Measurements from ENCODE around the gene HSPB8.

HSPB8 gene

GRCh38 chr12:119178544-119179334 lies at the start of gene HSPB8:
TSS of gene HSPB8 (plus strand) at chr12:119178931. CDS start at chr12:119179313, 382 bp downstream.
- DNase-seq, result peak; percentile 58

GRCh38 chr12:119129827-119130434 lies 48.8 kb upstream of the HSPB8 start:
- DNase-seq, result no peak

GRCh38 chr12:119130523-119130922 lies 48.2 kb upstream of the HSPB8 start:
- no peak for DNase-seq

GRCh38 chr12:119134284-119135072 lies 44.3 kb upstream of the HSPB8 start:
- DNase-seq, result no peak

GRCh38 chr12:119136811-119137410 lies 41.8 kb upstream of the HSPB8 start:
- no peak for DNase-seq

GRCh38 chr12:119139448-119139847 lies 39.3 kb upstream of the HSPB8 start:
- DNase-seq, result no peak

GRCh38 chr12:119145367-119145766 lies 33.4 kb upstream of the HSPB8 start:
- DNase-seq, result no peak

GRCh38 chr12:119147847-119148448 lies 30.8 kb upstream of the HSPB8 start:
- DNase-seq, result no peak

GRCh38 chr12:119149270-119149669 lies 29.5 kb upstream of the HSPB8 start:
- DNase-seq, result no peak

GRCh38 chr12:119151445-119152026 lies 27.2 kb upstream of the HSPB8 start:
- DNase-seq, result peak; percentile 31

GRCh38 chr12:119153477-119154434 lies 25.0 kb upstream of the HSPB8 start:
- DNase-seq, result peak; percentile 13

GRCh38 chr12:119154435-119154818 lies 24.3 kb upstream of the HSPB8 start:
- no peak for DNase-seq

- no peak for DNase-seq
Observed at GRCh38 chr12:119156401-119157044, 22.2 kb upstream of the HSPB8 start.

- peak; percentile 67 for DNase-seq
Observed at GRCh38 chr12:119157528-119157927, 21.2 kb upstream of the HSPB8 start.

- DNase-seq, result peak; percentile 45
Observed at GRCh38 chr12:119157978-119158377, 20.8 kb upstream of the HSPB8 start.

GRCh38 chr12:119158402-119158801 lies 20.3 kb upstream of the HSPB8 start:
- no peak for DNase-seq

GRCh38 chr12:119159844-119160243 lies 18.9 kb upstream of the HSPB8 start:
- no peak for DNase-seq

GRCh38 chr12:119167902-119168301 lies 10.8 kb upstream of the HSPB8 start:
- DNase-seq, result no peak

- DNase-seq, result no peak
Observed at GRCh38 chr12:119168721-119169120, 10.0 kb upstream of the HSPB8 start.

GRCh38 chr12:119169150-119169549 lies 9.6 kb upstream of the HSPB8 start:
- no peak for DNase-seq

GRCh38 chr12:119171291-119171690 lies 7.4 kb upstream of the HSPB8 start:
- no peak for DNase-seq

Measured in NCI-H69 (cell line).